ENCODE data around the gene NLK. TPM values are rescaled to one million over a fixed set of nuclear protein-coding genes. Genes with fewer than 3 reads are reported as not detected.
"Not testable (repeated sequence)": the region's sequence is repeated elsewhere in the genome, so short reads cannot be mapped to it uniquely, and the experiment has no call there.

NLK gene
- total and polyA plus RNA-seq, 5 donors: 11.7 to 28.1 (median 21.9) TPM

DNA sequence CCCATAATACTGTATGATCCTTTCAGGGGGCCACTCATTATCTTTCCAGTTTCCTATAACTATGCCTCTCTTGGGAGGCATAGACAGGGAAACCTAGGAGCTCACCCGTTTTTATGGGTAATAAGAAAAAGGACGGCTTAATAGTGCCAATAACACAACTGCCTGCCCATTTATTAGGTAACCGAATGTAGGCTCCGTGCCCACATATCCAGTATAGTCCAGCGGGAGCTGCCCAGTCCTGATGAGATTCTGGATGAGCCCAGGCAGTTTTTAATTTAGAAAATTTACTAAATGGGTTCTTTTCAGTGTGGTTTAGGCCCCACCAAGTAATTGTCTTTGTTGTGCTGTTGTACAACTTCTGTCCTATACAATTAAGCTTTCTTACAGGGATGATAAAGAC, 189.1 kb downstream of the NLK start:
- H3K4me1 ChIP-seq (ENCODE audit: control insufficient read depth, insufficient read depth, low read length); DNase-seq; intact Hi-C loops (cut with DNase I); H3K9me3 ChIP-seq (ENCODE audit: control insufficient read depth, low read length); H3K4me3 ChIP-seq (ENCODE audit: low read length); H3K27ac ChIP-seq (ENCODE audit: low read length); H3K27me3 ChIP-seq (ENCODE audit: control insufficient read depth, insufficient read depth); ATAC-seq: not testable (repeated sequence)
- 88% methylated on average over 5 of the region's 5 CpGs for WGBS

- ATAC-seq; H3K27me3 ChIP-seq (ENCODE audit: control insufficient read depth, insufficient read depth); DNase-seq; H3K27ac ChIP-seq (ENCODE audit: low read length); H3K4me3 ChIP-seq (ENCODE audit: low read length); intact Hi-C loops (cut with DNase I); H3K4me1 ChIP-seq (ENCODE audit: control insufficient read depth, insufficient read depth, low read length); H3K9me3 ChIP-seq (ENCODE audit: control insufficient read depth, low read length): not testable (repeated sequence)
- 54% methylated on average over 21 of the region's 21 CpGs for WGBS
Observed at GRCh38 chr17:28232966-28233870, 190.7 kb downstream of the NLK start.

GRCh38 chr17:28233872-28234856, 191.7 kb downstream of the NLK start:
- WGBS: 83% methylated on average over 22 of the region's 22 CpGs
- DNase-seq; intact Hi-C loops (cut with DNase I); H3K27ac ChIP-seq (ENCODE audit: low read length); H3K4me1 ChIP-seq (ENCODE audit: control insufficient read depth, insufficient read depth, low read length); H3K27me3 ChIP-seq (ENCODE audit: control insufficient read depth, insufficient read depth); H3K4me3 ChIP-seq (ENCODE audit: low read length); ATAC-seq; H3K9me3 ChIP-seq (ENCODE audit: control insufficient read depth, low read length): not testable (repeated sequence)

GRCh38 chr17:28235066-28235700, 192.7 kb downstream of the NLK start:
- H3K27me3 ChIP-seq (ENCODE audit: control insufficient read depth, insufficient read depth); H3K27ac ChIP-seq (ENCODE audit: low read length); intact Hi-C loops (cut with DNase I); ATAC-seq; DNase-seq; H3K9me3 ChIP-seq (ENCODE audit: control insufficient read depth, low read length); H3K4me3 ChIP-seq (ENCODE audit: low read length); H3K4me1 ChIP-seq (ENCODE audit: control insufficient read depth, insufficient read depth, low read length): not testable (repeated sequence)
- 76% methylated on average over 12 of the region's 12 CpGs for WGBS

GRCh38 chr17:28236033-28236653, 193.7 kb downstream of the NLK start:
- WGBS: 33% methylated on average over 13 of the region's 13 CpGs
- H3K9me3 ChIP-seq (ENCODE audit: control insufficient read depth, low read length); H3K27ac ChIP-seq (ENCODE audit: low read length); H3K27me3 ChIP-seq (ENCODE audit: control insufficient read depth, insufficient read depth); ATAC-seq; DNase-seq; H3K4me3 ChIP-seq (ENCODE audit: low read length); H3K4me1 ChIP-seq (ENCODE audit: control insufficient read depth, insufficient read depth, low read length); intact Hi-C loops (cut with DNase I): not testable (repeated sequence)

GRCh38 chr17:28238547-28239270, 196.2 kb downstream of the NLK start:
- H3K27ac ChIP-seq (ENCODE audit: low read length); H3K4me3 ChIP-seq (ENCODE audit: low read length); H3K9me3 ChIP-seq (ENCODE audit: control insufficient read depth, low read length); intact Hi-C loops (cut with DNase I); H3K27me3 ChIP-seq (ENCODE audit: control insufficient read depth, insufficient read depth); H3K4me1 ChIP-seq (ENCODE audit: control insufficient read depth, insufficient read depth, low read length); ATAC-seq; DNase-seq: not testable (repeated sequence)
- WGBS: 78% methylated on average over 21 of the region's 21 CpGs

- H3K4me3 ChIP-seq (ENCODE audit: low read length): no peak overlapping the region
- intact Hi-C loops (cut with DNase I): no loop called here
- no peaks in the 10 kb centered on the region for H3K4me1 ChIP-seq (ENCODE audit: control insufficient read depth, insufficient read depth, low read length)
- DNase-seq (no peak), ATAC-seq (no peak)
- WGBS: 67% methylated on average over 3 of the region's 3 CpGs
- H3K27ac ChIP-seq (ENCODE audit: low read length): no peak overlapping the region
- no peaks in the 10 kb centered on the region for H3K9me3 ChIP-seq (ENCODE audit: control insufficient read depth, low read length)
- H3K27me3 ChIP-seq (ENCODE audit: control insufficient read depth, insufficient read depth): no peaks in the 10 kb centered on the region
Observed at GRCh38 chr17:28239271-28239624, 196.8 kb downstream of the NLK start.

GRCh38 chr17:28240688-28241340, 198.3 kb downstream of the NLK start:
- 76% methylated on average over 8 of the region's 8 CpGs for WGBS

GRCh38 chr17:28242791-28243190, 200.3 kb downstream of the NLK start:
- ATAC-seq: no peak
- Histone ChIP-seq H3K4me3 (ENCODE audit: low read length) (no peak overlapping the region), H3K27me3 (ENCODE audit: control insufficient read depth, insufficient read depth) (no peaks in the 10 kb centered on the region), H3K9me3 (ENCODE audit: control insufficient read depth, low read length) (no peaks in the 10 kb centered on the region), H3K4me1 (ENCODE audit: control insufficient read depth, insufficient read depth, low read length) (no peaks in the 10 kb centered on the region), H3K27ac (ENCODE audit: low read length) (no peak overlapping the region)
- intact Hi-C loops (cut with DNase I): loop anchor here in 1 of 4 donors (5.0 kb wide), 1 partner anchor 435 kb away; no protein-coding TSS in a partner anchor
- 92% methylated on average over 6 of the region's 6 CpGs for WGBS
- DNase-seq: no peak

More at GRCh38 chr17:28240688-28241340, 198.3 kb downstream of the NLK start:
- Histone ChIP-seq H3K27ac (ENCODE audit: low read length) (no peak overlapping the region), H3K4me1 (ENCODE audit: control insufficient read depth, insufficient read depth, low read length) (no peaks in the 10 kb centered on the region), H3K9me3 (ENCODE audit: control insufficient read depth, low read length) (no peaks in the 10 kb centered on the region), H3K4me3 (ENCODE audit: low read length) (no peak overlapping the region), H3K27me3 (ENCODE audit: control insufficient read depth, insufficient read depth) (no peaks in the 10 kb centered on the region)
- ATAC-seq: peak in 1 of 2 donors; percentile 66
- intact Hi-C loops (cut with DNase I): loop anchor here in 1 of 4 donors (5.0 kb wide), 1 partner anchor 434 kb away; no protein-coding TSS in a partner anchor
- DNase-seq: no peak

Data from right cardiac atrium (tissue), 5 donors.